Renal cortex interstitium (tissue), 15 donors: ENCODE measurements around the gene SFXN3. TPM values are rescaled to one million over a fixed set of nuclear protein-coding genes. Genes with fewer than 3 reads are reported as not detected.

Experiments
- DNase-seq, 11 donors: peaks; one replicate each; pipeline ENCODE4 v3.0.0-alpha.2; 2013; ENCODE audit warnings: low read depth in 9 of 11, low spot score in 4 of 11; ENCODE audit errors: extremely low read depth in 1 of 11
- long read RNA-seq, 16 experiments: transcript quantifications; one replicate each; lab custom pipeline, GENCODE V29; 2026
- polyA plus RNA-seq, 3 donors: library from polyadenylated mRNA; unstranded; fragments of 120-200 nt; gene quantifications; one replicate each; pipeline ENCODE4 v1.2.1, GENCODE V29; 2013; ENCODE audit not compliant: insufficient read length in 3 of 3

Gene SFXN3
- 10 to 100 TPM; 22.4 to 36.1 (median 24.2) TPM for polyA plus RNA-seq
- long read RNA-seq, donor 1 = 0 reads
- long read RNA-seq, donor 2, partial matches to known transcripts = 0 of 1 reads
- long read RNA-seq, donor 2, other reads (novel, unspliced or antisense) = 0 of 1 reads
- long read RNA-seq, donor 3, partial matches to known transcripts = 0 of 1 reads
- long read RNA-seq, donor 3, other reads (novel, unspliced or antisense) = 0 of 1 reads
- long read RNA-seq, donor 4, partial matches to known transcripts = 0 of 3 reads
- long read RNA-seq, donor 4, other reads (novel, unspliced or antisense) = 0 of 3 reads
- long read RNA-seq, donor 5 = 0 reads
- long read RNA-seq, donor 6, partial matches to known transcripts = 0 of 1 reads
- long read RNA-seq, donor 6, other reads (novel, unspliced or antisense) = 0 of 1 reads
- long read RNA-seq, donor 7 = 0 reads
- long read RNA-seq, donor 8, partial matches to known transcripts = 0 of 3 reads
- long read RNA-seq, donor 8, other reads (novel, unspliced or antisense) = 0 of 3 reads
- long read RNA-seq, donor 9 = 0 reads
- long read RNA-seq, donor 10 = 0 reads
- long read RNA-seq, donor 11, partial matches to known transcripts = 0 of 1 reads
- long read RNA-seq, donor 11, other reads (novel, unspliced or antisense) = 0 of 1 reads
- long read RNA-seq, donor 12, partial matches to known transcripts = 14 of 15 reads
- long read RNA-seq, donor 12, other reads (novel, unspliced or antisense) = 0 of 15 reads
- long read RNA-seq, donor 13 = 0 reads
- long read RNA-seq, donor 14, partial matches to known transcripts = 0 of 1 reads
- long read RNA-seq, donor 14, other reads (novel, unspliced or antisense) = 0 of 1 reads
- long read RNA-seq, donor 15, partial matches to known transcripts = 0 of 2 reads
- long read RNA-seq, donor 15, other reads (novel, unspliced or antisense) = 0 of 2 reads
- long read RNA-seq, donor 16, partial matches to known transcripts = 0 of 4 reads
- long read RNA-seq, donor 16, other reads (novel, unspliced or antisense) = 0 of 4 reads

- peak in 8 of 11 donors; percentile 82 to 89 (median 86) for DNase-seq
Measured at GRCh38 chr10:101031128-101031795, at the start of gene SFXN3, which contains the start of gene PDZD7. TSS of gene SFXN3 (plus strand) at chr10:101031234. CDS start at chr10:101034695, 3,461 bp downstream. TSS of gene PDZD7 (minus strand) at chr10:101031129. CDS start at chr10:101030219, 910 bp downstream.

GRCh38 chr10:100982916-100983830 is 47.9 kb upstream of the SFXN3 start:
- DNase-seq = no peak

- DNase-seq = no peak
Measured at GRCh38 chr10:100983868-100984671, 47.0 kb upstream of the SFXN3 start.

GRCh38 chr10:100984672-100985177 is 46.3 kb upstream of the SFXN3 start:
- DNase-seq = no peak

GRCh38 chr10:100985336-100985735 is 45.7 kb upstream of the SFXN3 start:
- no peak for DNase-seq

- DNase-seq = no peak
Measured at GRCh38 chr10:100986623-100986951, 44.4 kb upstream of the SFXN3 start.

- peak in 9 of 11 donors; percentile 57 to 80 (median 76) for DNase-seq
Measured at GRCh38 chr10:100986952-100987684, 43.9 kb upstream of the SFXN3 start, which contains the start of the genes MRPL43 and TWNK. TSS of gene MRPL43 (minus strand) at chr10:100987497. CDS start at chr10:100987443, 54 bp downstream. TSS of gene TWNK (plus strand) at chr10:100987543. CDS start at chr10:100988211, 668 bp downstream.

- DNase-seq = no peak
Measured at GRCh38 chr10:100987685-100988049, 43.4 kb upstream of the SFXN3 start.

- no peak for DNase-seq
Measured at GRCh38 chr10:100988166-100988565, 42.9 kb upstream of the SFXN3 start.

- no peak for DNase-seq
Measured at GRCh38 chr10:100989088-100989487, 41.9 kb upstream of the SFXN3 start.

- no peak for DNase-seq
Measured at GRCh38 chr10:100993986-100994708, 36.9 kb upstream of the SFXN3 start.

- no peak for DNase-seq
Measured at GRCh38 chr10:100995181-100995580, 35.9 kb upstream of the SFXN3 start.

GRCh38 chr10:100996678-100997359 is 34.2 kb upstream of the SFXN3 start:
- DNase-seq = no peak

- peak in 3 of 11 donors; percentile 54 to 58 (median 57) for DNase-seq
Measured at GRCh38 chr10:100997360-100998182, 33.5 kb upstream of the SFXN3 start.
